ENCODE measurements around the gene PHACTR1.

DNA sequence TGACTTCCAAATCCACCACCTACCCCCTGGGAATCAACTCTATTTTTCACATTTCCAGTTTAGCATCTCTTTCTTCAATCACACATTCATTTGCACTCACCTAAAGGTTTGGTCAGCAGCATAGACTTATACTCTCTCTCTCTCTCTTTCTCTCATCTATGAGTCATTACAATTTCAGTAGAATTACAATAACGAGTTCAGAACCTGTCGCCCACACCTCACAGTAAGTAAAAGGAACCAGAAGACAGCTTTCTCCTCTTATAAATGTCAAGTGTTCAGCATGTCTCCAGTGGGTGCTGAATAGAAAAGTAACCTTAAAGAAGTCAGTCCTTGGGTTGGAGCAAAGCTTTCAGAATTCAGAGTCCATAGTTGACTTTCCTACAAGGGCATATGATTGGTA, 1.1 kb upstream of the PHACTR1 start:
- TF ChIP-seq CTCF (IDR thresholded peaks at IDR 0.05; ENCODE audit: low read depth, low read length, missing input control): no peak
- no peak for TF ChIP-seq ATF3 (IDR thresholded peaks at IDR 0.05)
- TF ChIP-seq, protein P1, sequence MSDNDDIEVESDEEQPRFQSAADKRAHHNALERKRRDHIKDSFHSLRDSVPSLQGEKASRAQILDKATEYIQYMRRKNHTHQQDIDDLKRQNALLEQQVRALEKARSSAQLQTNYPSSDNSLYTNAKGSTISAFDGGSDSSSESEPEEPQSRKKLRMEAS (IDR thresholded peaks at IDR 0.05): no peak

Data from liver (tissue), 3 donors.